H9 (cell line): Measurements from ENCODE around the gene SIDT2. TPM values are rescaled to one million over a fixed set of nuclear protein-coding genes. Genes with fewer than 3 reads are reported as not detected.

Source experiments
- DNase-seq: peaks from one replicate; pipeline ENCODE4 v3.0.0-alpha.2; 2017
- H2AFZ ChIP-seq: one replicate; pipeline ENCODE4 v1.6.1; 2013; ENCODE audit warnings: mild to moderate bottlenecking, low read length, control low read depth, moderate library complexity
- H2AK5ac ChIP-seq: 2 replicates; pipeline ENCODE4 v1.6.1; 2013; ENCODE audit warnings: low read length, control low read depth, mixed read lengths; ENCODE audit not compliant: insufficient read length
- H2BK120ac ChIP-seq: one replicate; pipeline ENCODE4 v1.6.1; 2013; ENCODE audit warnings: low read depth, mild to moderate bottlenecking, low read length, control low read depth, inconsistent platforms; ENCODE audit not compliant: poor library complexity, severe bottlenecking
- H2BK12ac ChIP-seq: 2 replicates; pipeline ENCODE4 v1.6.1; 2013; ENCODE audit warnings: low read length, control low read depth, mixed read lengths, low read depth; ENCODE audit not compliant: insufficient read length
- H2BK15ac ChIP-seq: 2 replicates; pipeline ENCODE4 v1.6.1; 2013; ENCODE audit warnings: low read depth, low read length, control low read depth
- H2BK20ac ChIP-seq: one replicate; pipeline ENCODE4 v1.6.1; 2013; ENCODE audit warnings: low read depth, mild to moderate bottlenecking, low read length, control low read depth, inconsistent platforms; ENCODE audit not compliant: poor library complexity, severe bottlenecking
- H2BK5ac ChIP-seq: 2 replicates; pipeline ENCODE4 v1.6.1; 2013; ENCODE audit warnings: low read length, control low read depth, mixed read lengths; ENCODE audit not compliant: insufficient read length
- H3K14ac ChIP-seq: 2 replicates; pipeline ENCODE4 v1.6.1; 2013; ENCODE audit warnings: low read length, control low read depth; ENCODE audit not compliant: insufficient read depth
- H3K18ac ChIP-seq: 2 replicates; pipeline ENCODE4 v1.6.1; 2013; ENCODE audit warnings: low read depth, mild to moderate bottlenecking, mixed read lengths, low read length, control low read depth; ENCODE audit not compliant: insufficient read length
- H3K23ac ChIP-seq: 2 replicates; pipeline ENCODE4 v1.6.1; 2013; ENCODE audit warnings: low read length, control low read depth, mixed read lengths, low read depth; ENCODE audit not compliant: insufficient read length
- H3K23me2 ChIP-seq: 2 replicates; pipeline ENCODE4 v1.6.1; 2013; ENCODE audit warnings: low read depth, mild to moderate bottlenecking, mixed read lengths, low read length, control low read depth; ENCODE audit not compliant: insufficient read length, poor library complexity, severe bottlenecking
- H3K27ac ChIP-seq: 2 replicates; pipeline ENCODE4 v1.5.1; 2013; ENCODE audit warnings: low read length, control low read depth, mixed read lengths, low read depth; ENCODE audit not compliant: insufficient read length
- H3K27me3 ChIP-seq: 2 replicates; pipeline ENCODE4 v1.6.1; 2013; ENCODE audit warnings: low read length, control low read depth, inconsistent platforms; ENCODE audit not compliant: insufficient read depth
- H3K4ac ChIP-seq: 2 replicates; pipeline ENCODE4 v1.6.1; 2013; ENCODE audit warnings: low read depth, mild to moderate bottlenecking, control low read depth, inconsistent platforms, low read length, moderate library complexity
- H3K4me1 ChIP-seq: 2 replicates; pipeline ENCODE4 v1.6.1; 2013; ENCODE audit warnings: low read length, control low read depth, inconsistent platforms; ENCODE audit not compliant: insufficient read depth
- H3K4me2 ChIP-seq: 2 replicates; pipeline ENCODE4 v1.6.1; 2013; ENCODE audit warnings: low read length, control low read depth, mixed read lengths; ENCODE audit not compliant: insufficient read length, insufficient read depth
- H3K56ac ChIP-seq: 2 replicates; pipeline ENCODE4 v1.6.1; 2013; ENCODE audit warnings: low read depth, mild to moderate bottlenecking, mixed read lengths, low read length, control low read depth; ENCODE audit not compliant: insufficient read length
- H3K79me1 ChIP-seq: 2 replicates; pipeline ENCODE4 v1.6.1; 2013; ENCODE audit warnings: low read depth, mild to moderate bottlenecking, moderate library complexity, low read length, control low read depth, inconsistent platforms; ENCODE audit not compliant: insufficient read depth, poor library complexity, severe bottlenecking
- H3K79me2 ChIP-seq: 2 replicates; pipeline ENCODE4 v1.6.1; 2013; ENCODE audit warnings: low read length, control low read depth, inconsistent platforms; ENCODE audit not compliant: insufficient read depth
- H3K9ac ChIP-seq: 2 replicates; pipeline ENCODE4 v1.6.1; 2013; ENCODE audit warnings: low read length, control low read depth, mixed read lengths; ENCODE audit not compliant: insufficient read length; ENCODE audit errors: extremely low read depth
- H3K9me3 ChIP-seq: one replicate; pipeline ENCODE4 v1.6.1; 2013; ENCODE audit warnings: low read depth, low read length, inconsistent platforms; ENCODE audit not compliant: control insufficient read depth
- H3T11ph ChIP-seq: one replicate; pipeline ENCODE4 v1.6.1; 2013; ENCODE audit warnings: mild to moderate bottlenecking, low read length, control low read depth, inconsistent platforms
- H4K20me1 ChIP-seq: one replicate; pipeline ENCODE4 v1.6.1; 2013; ENCODE audit not compliant: control insufficient read depth, insufficient read length, insufficient read depth
- H4K5ac ChIP-seq: 2 replicates; pipeline ENCODE4 v1.6.1; 2013; ENCODE audit warnings: low read depth, mild to moderate bottlenecking, mixed read lengths, low read length, control low read depth; ENCODE audit not compliant: insufficient read length
- H4K8ac ChIP-seq: replicated peaks from 2 replicates; pipeline ENCODE4 v1.6.1; 2013; ENCODE audit warnings: low read length, control low read depth, mixed read lengths, low read depth; ENCODE audit not compliant: insufficient read length
- H4K91ac ChIP-seq: 2 replicates; pipeline ENCODE4 v1.6.1; 2013; ENCODE audit warnings: low read depth, mild to moderate bottlenecking, moderate library complexity, mixed read lengths, low read length, control low read depth; ENCODE audit not compliant: insufficient read length
- H3K27ac Mint-ChIP-seq, 3 experiments: 2 replicates in 2 of 3; 3 replicates in 1 of 3; pipeline ENCODE4 v1.8.0; 2020 to 2021; ENCODE audit warnings: mixed read lengths in 3 of 3, mild to moderate bottlenecking in 1 of 3, moderate library complexity in 1 of 3
- H3K27me3 Mint-ChIP-seq: 2 replicates; pipeline ENCODE4 v1.8.0; 2021; ENCODE audit warnings: low read depth, mild to moderate bottlenecking, moderate library complexity, mixed read lengths
- H3K36me3 Mint-ChIP-seq, 3 experiments: 2 replicates in 2 of 3; 3 replicates in 1 of 3; pipeline ENCODE4 v1.8.0; 2020 to 2021; ENCODE audit warnings: low read depth in 3 of 3, mixed read lengths in 3 of 3; ENCODE audit not compliant: insufficient read depth in 1 of 3
- H3K4me1 Mint-ChIP-seq, 2 experiments: 2 replicates each; pipeline ENCODE4 v1.8.0; 2020; ENCODE audit warnings: mixed read lengths in 2 of 2
- H3K4me3 Mint-ChIP-seq, 2 experiments: 2 replicates in 1 of 2; 3 replicates in 1 of 2; pipeline ENCODE4 v1.8.0; 2020 to 2021; ENCODE audit warnings: mild to moderate bottlenecking in 2 of 2, mixed read lengths in 2 of 2, moderate library complexity in 1 of 2
- H3K9me3 Mint-ChIP-seq, 2 experiments: 2 replicates in 1 of 2; 3 replicates in 1 of 2; pipeline ENCODE4 v1.8.0; 2020; ENCODE audit warnings: mild to moderate bottlenecking in 2 of 2, mixed read lengths in 2 of 2, moderate library complexity in 1 of 2
- CTCF ChIP-seq: fragments of 200-600 bp; sonication (generic); conservative IDR thresholded peaks from 3 replicates; pipeline ENCODE4 v1.8.0; 2021; ENCODE audit warnings: antibody characterized with exemption, mild to moderate bottlenecking
- WGBS: extraction: QIAGEN DNeasy Blood & Tissue Kit; methylation state at CpG from one replicate; pipeline ENCODE4 v1.1.7; 2013; ENCODE audit warnings: missing lambda C conversion rate, low lambda C conversion rate, mixed read lengths; ENCODE audit not compliant: insufficient read length; ENCODE audit errors: extremely low coverage; 5-methylcytosine and 5-hydroxymethylcytosine counted together
- total RNA-seq: library from RNA; stranded (reverse); gene quantifications from 2 replicates; pipeline ENCODE4 v1.2.1, GENCODE V29; 2021

The SIDT2 gene
- total RNA-seq, 1 experiment from 2014 or later = 18.3 TPM

GRCh38 chr11:117229931-117230285, 51.4 kb downstream of the SIDT2 start:
- no peak for TF ChIP-seq CTCF
- Histone ChIP-seq H2BK5ac (no peak overlapping the region), H3K23ac (no peak overlapping the region), H3K79me1 (no peaks in the 10 kb centered on the region), H4K8ac (no peak overlapping the region), H3K9me3 (no peaks in the 10 kb centered on the region), H3K79me2 (no peaks in the 10 kb centered on the region), H4K91ac (no peak overlapping the region), H3K27me3 (no peaks in the 10 kb centered on the region), H3K56ac (no peak overlapping the region), H2BK120ac (no peak overlapping the region), H3K9ac (no peak overlapping the region), H3K14ac (no peak overlapping the region), H3K4ac (no peak overlapping the region), H2AK5ac (no peak overlapping the region), H4K20me1 (no peaks in the 10 kb centered on the region), H4K5ac (no peak overlapping the region), H3K4me1 (no peaks in the 10 kb centered on the region), H3K4me2 (no peak overlapping the region), H3K18ac (no peak overlapping the region), H3K23me2 (peaks cover 15% of the 10 kb centered on the region), H3T11ph (no peak overlapping the region), H2AFZ (no peak overlapping the region), H2BK12ac (no peak overlapping the region), H2BK20ac (no peak overlapping the region), H2BK15ac (no peak overlapping the region), H3K27ac (no peak overlapping the region)
- Mint-ChIP-seq H3K4me1 (peaks cover 24 to 26% of the 10 kb centered on the region in 2 experiments), H3K36me3 (peaks cover 6 to 40% (median 17%) of the 10 kb centered on the region in 3 experiments; a peak in 5 of 7 replicates), H3K4me3 (peak overlapping the region; percentile 12 to 97; a peak in 2 of 5 replicates), H3K9me3 (no peaks in the 10 kb centered on the region), H3K27me3 (no peaks in the 10 kb centered on the region; the same call in 1 of the 2 replicates), H3K27ac (peak overlapping the region in 1 of 3 experiments; percentile 40; a peak in 2 of 7 replicates)
- no peak for DNase-seq
- WGBS = no CpG with 5 or more reads among the region's 5 CpGs
